Dendritic cell treated with granulocyte-macrophage colony-stimulating factor and Interleukin-4, amounts not matched to agents 40 ng/mL and 50 ng/mL, for 4 days (primary cell): ENCODE measurements around the gene ANKRA2.

Experiments
- H3K27ac Mint-ChIP-seq: one replicate; pipeline ENCODE4 v1.8.0; 2022; ENCODE audit warnings: mild to moderate bottlenecking, mixed read lengths
- H3K27me3 Mint-ChIP-seq: one replicate; pipeline ENCODE4 v1.8.0; 2022; ENCODE audit warnings: mild to moderate bottlenecking, mixed read lengths
- H3K36me3 Mint-ChIP-seq: one replicate; pipeline ENCODE4 v1.8.0; 2022; ENCODE audit warnings: low read depth, mixed read lengths
- H3K4me1 Mint-ChIP-seq: one replicate; pipeline ENCODE4 v1.8.0; 2022; ENCODE audit warnings: low read depth, mixed read lengths
- H3K4me3 Mint-ChIP-seq: one replicate; pipeline ENCODE4 v1.8.0; 2022; ENCODE audit warnings: mild to moderate bottlenecking, moderate library complexity, mixed read lengths
- H3K9me3 Mint-ChIP-seq: one replicate; pipeline ENCODE4 v1.8.0; 2022; ENCODE audit warnings: mixed read lengths
- intact Hi-C: fragments of 100-400 bp; cut with micrococcal nuclease; formaldehyde crosslinking; loops from one replicate; pipeline ENCODE4 v1.15.0; 2022

ANKRA2 gene

DNA sequence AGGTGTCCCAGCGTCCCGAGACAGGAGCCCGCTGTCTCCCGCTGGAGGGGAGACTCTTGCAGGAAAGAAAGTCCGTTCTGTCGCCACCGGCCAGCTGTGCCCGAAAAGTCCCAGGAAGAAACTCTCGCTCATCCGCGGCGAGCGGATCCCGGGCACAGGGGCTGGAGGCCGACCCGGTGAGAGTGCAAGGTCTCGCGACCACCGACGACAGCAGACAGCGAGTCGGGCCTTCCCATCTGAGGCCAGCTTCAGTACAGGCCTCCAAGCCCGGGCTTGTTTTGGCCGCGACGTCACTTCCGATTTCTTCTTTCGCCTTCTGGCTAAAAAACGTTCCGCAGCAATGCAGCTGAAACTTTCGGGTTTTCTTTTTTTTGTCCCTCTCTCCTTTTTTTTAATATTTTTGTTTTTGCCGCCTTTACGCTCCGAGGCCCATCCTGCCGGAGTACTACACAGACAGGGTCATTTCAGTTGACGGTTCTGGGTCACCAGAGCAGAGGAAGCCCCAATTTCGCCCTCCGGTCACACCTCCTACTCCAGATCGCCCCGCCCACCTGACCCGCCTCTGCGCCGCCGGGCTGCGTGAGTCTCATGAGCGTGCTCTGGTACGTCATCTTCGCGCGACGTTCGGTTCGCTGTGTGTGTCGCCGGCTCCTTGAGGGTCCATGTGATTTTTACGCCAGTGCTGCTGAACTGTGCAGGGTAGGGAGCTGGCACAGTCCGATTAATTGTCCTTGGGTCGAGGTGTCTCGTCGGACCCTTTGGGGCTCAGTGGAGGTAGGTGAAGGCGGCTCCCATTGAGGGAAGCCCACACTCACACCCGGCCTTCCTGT, at the start of gene ANKRA2, which contains the start of gene UTP15:
TSS of gene ANKRA2 (minus strand) at position 501 of the 830 bp plus-strand sequence. CDS start 2,758 bp downstream, outside the sequence.
TSS of gene UTP15 (plus strand) at position 605 of the 830 bp plus-strand sequence. CDS start 1,602 bp downstream, outside the sequence.
- intact Hi-C loops, result loop anchor here (1.0 to 5.0 kb wide), 2 partner anchors 67 to 1202 kb away; partner anchors contain the start of genes BTF3, GFM2 and NSA2
- Mint-ChIP-seq H3K4me1 (peaks cover 16% of the 10 kb centered on the region), H3K36me3 (peaks cover 49% of the 10 kb centered on the region)

GRCh38 chr5:73615085-73615484, 49.6 kb upstream of the ANKRA2 start:
- Mint-ChIP-seq H3K4me1 (no peaks in the 10 kb centered on the region), H3K9me3 (peaks cover 9% of the 10 kb centered on the region), H3K27me3 (peaks cover 2% of the 10 kb centered on the region), H3K4me3 (no peak overlapping the region), H3K36me3 (no peaks in the 10 kb centered on the region), H3K27ac (no peak overlapping the region)
- intact Hi-C loops, result no loop called here

More for the DNA sequence above, at the start of gene ANKRA2, which contains the start of gene UTP15:
- H3K4me3 Mint-ChIP-seq, result peak within 1 kb of the TSS; percentile 95
- H3K27ac Mint-ChIP-seq, result peak within 1 kb of the TSS; percentile 96
- no peaks in the 10 kb centered on the region for H3K9me3 Mint-ChIP-seq
- H3K27me3 Mint-ChIP-seq, result no peaks in the 10 kb centered on the region

DNA sequence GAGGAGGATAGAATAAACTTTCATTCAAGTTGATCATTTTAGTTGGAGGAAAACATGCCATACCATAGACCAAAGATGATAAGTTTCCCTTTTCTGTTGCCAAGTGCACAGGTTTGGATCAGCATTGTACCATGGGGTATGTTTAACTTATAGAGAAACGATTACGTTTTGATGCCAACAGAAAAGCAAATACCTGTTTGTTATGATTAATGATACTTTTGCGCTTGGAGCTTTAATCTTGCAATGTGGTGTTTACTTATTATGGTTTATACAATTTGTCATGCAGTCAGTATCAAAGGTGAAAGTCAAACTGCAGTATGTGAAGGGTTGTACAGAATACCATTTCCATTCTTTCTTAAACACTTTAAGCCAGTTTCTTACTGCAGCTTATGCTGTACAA, 47.4 kb upstream of the ANKRA2 start:
- Mint-ChIP-seq H3K36me3 (no peaks in the 10 kb centered on the region), H3K27ac (no peak overlapping the region), H3K4me1 (no peaks in the 10 kb centered on the region), H3K9me3 (peaks cover 9% of the 10 kb centered on the region), H3K4me3 (no peak overlapping the region), H3K27me3 (peaks cover 2% of the 10 kb centered on the region)
- intact Hi-C loops, result no loop called here

- H3K27me3 Mint-ChIP-seq, result peaks cover 2% of the 10 kb centered on the region
- no peak overlapping the region for H3K4me3 Mint-ChIP-seq
- H3K27ac Mint-ChIP-seq, result no peak overlapping the region
- no peaks in the 10 kb centered on the region for H3K36me3 Mint-ChIP-seq
- no peaks in the 10 kb centered on the region for H3K4me1 Mint-ChIP-seq
- intact Hi-C loops, result no loop called here
- H3K9me3 Mint-ChIP-seq, result peaks cover 9% of the 10 kb centered on the region
Measured at GRCh38 chr5:73607228-73607627, 41.8 kb upstream of the ANKRA2 start.

DNA sequence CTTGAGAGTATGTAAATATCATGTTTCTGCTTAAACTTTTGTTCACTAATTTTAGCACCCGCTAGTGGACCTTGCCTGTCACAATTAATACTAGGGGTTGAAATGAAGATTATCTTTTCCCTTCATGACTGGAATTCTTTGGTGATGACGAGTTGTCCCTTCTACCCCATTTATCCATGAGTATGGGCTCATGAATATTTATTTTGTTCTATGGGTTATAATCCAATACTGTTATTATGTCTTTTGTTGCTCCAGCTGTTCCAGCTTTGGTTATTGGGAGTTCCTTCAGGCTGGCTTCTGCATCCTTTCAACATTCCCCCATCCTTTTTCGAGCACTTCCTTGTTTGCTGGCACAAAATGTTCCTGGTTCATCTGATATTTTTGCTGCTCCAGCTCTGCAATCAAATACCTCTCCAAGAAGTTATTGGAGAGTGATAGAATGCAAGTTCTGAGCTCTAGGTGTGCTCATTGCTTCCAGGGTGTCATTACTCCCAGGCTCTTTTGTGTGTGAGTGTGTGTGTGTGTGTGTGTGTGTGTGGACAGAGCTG, 40.8 kb upstream of the ANKRA2 start:
- Mint-ChIP-seq H3K4me3 (no peak overlapping the region), H3K27ac (no peak overlapping the region), H3K9me3 (peaks cover 18% of the 10 kb centered on the region), H3K4me1 (no peaks in the 10 kb centered on the region), H3K27me3 (no peaks in the 10 kb centered on the region), H3K36me3 (no peaks in the 10 kb centered on the region)
- intact Hi-C loops, result no loop called here

DNA sequence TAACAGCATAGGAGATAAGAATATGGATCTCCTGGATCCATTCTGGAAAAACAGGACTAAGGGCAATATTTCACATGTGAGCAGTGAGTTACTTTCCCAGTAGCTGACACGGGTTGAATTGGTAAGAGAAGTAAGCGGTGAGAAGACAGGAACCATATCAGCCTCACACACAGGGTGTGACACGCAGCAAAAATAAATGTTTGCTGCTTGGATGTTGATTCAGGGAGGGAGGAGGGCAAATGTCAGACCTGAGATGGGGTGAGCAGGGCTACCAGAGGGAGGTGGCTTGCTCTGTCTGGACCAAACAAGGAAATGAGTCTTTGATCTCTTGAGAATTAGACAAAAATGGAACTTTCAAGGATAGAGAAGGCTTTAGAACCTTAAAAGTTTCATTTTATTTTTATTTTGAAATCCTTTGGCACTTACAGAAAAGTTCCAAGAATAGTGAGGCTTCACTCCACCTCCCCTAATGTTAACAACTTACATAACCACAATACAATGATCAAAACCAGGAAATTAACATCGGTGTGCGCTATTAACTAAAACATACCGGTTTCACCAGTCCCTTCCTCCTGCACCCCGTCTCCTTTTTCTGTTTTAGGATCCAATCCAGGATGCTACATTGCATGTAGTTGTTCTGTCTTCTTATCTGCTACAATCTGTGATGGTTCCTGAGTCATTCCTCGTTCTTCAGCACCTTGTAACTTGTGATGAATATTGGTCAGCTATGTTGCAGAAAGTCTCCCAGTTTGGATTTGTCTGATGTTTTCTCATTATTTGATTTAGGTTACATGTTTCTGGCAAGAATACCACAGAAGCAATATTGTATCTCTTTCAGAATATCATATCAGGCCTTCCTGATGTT, 40.0 kb upstream of the ANKRA2 start:
- intact Hi-C loops, result no loop called here

DNA sequence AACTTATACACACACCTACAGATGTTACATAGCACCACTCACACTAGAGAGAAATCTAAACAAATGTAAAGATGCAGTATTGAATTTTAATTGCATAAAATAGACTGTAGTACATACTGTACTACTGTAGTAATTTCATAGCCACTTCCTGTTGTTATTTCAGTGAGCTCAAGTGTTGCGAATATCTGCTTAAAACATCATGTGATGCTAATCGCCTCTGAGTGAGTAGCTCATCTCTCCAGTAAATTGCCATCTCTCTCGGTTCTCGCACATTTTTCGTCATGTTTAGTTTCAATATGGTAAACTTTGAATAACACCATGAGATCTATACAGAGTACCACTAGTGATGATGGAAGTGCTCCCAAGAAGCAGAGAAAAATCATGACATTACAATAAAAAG, 38.6 kb upstream of the ANKRA2 start:
- no peaks in the 10 kb centered on the region for H3K36me3 Mint-ChIP-seq
- no peak overlapping the region for H3K27ac Mint-ChIP-seq
- H3K4me1 Mint-ChIP-seq, result no peaks in the 10 kb centered on the region
- no peak overlapping the region for H3K4me3 Mint-ChIP-seq
- peaks cover 14% of the 10 kb centered on the region for H3K9me3 Mint-ChIP-seq
- intact Hi-C loops, result no loop called here
- no peaks in the 10 kb centered on the region for H3K27me3 Mint-ChIP-seq

More for the DNA sequence above, 40.0 kb upstream of the ANKRA2 start:
- Mint-ChIP-seq H3K9me3 (peaks cover 14% of the 10 kb centered on the region), H3K27me3 (no peaks in the 10 kb centered on the region), H3K27ac (no peak overlapping the region), H3K4me1 (no peaks in the 10 kb centered on the region), H3K4me3 (no peak overlapping the region), H3K36me3 (no peaks in the 10 kb centered on the region)

DNA sequence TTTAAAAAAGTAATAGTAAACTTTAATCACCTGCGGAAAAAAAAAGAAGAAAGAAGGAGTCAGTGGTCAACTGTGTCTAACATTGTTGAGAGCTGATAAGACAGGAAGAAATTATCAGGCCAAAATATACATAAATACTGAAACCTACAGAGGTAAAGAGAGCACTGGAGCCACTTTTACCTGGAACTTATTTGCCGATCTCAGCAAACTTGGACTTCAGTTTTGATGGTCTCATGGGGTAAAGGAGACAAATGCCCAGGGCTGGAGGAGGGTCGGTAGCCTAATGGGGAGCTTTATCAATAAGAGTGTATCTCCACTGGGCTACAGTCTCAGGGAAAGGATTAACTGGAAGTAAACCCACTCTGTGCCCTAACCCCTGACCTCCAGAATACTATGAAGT, 33.9 kb upstream of the ANKRA2 start:
- H3K27me3 Mint-ChIP-seq, result peaks cover 1% of the 10 kb centered on the region

GRCh38 chr5:73596705-73597328, 31.4 kb upstream of the ANKRA2 start:
- Mint-ChIP-seq H3K36me3 (no peaks in the 10 kb centered on the region), H3K27ac (no peak overlapping the region), H3K9me3 (peaks cover 10% of the 10 kb centered on the region), H3K27me3 (peaks cover 1% of the 10 kb centered on the region), H3K4me3 (no peak overlapping the region), H3K4me1 (no peaks in the 10 kb centered on the region)
- intact Hi-C loops, result no loop called here

More for the DNA sequence above, 33.9 kb upstream of the ANKRA2 start:
- no peaks in the 10 kb centered on the region for H3K4me1 Mint-ChIP-seq
- H3K9me3 Mint-ChIP-seq, result peaks cover 14% of the 10 kb centered on the region
- H3K4me3 Mint-ChIP-seq, result no peak overlapping the region
- intact Hi-C loops, result no loop called here
- no peak overlapping the region for H3K27ac Mint-ChIP-seq
- no peaks in the 10 kb centered on the region for H3K36me3 Mint-ChIP-seq

GRCh38 chr5:73592551-73592950, 27.1 kb upstream of the ANKRA2 start:
- Mint-ChIP-seq H3K27me3 (no peaks in the 10 kb centered on the region), H3K36me3 (no peaks in the 10 kb centered on the region), H3K9me3 (no peaks in the 10 kb centered on the region), H3K27ac (no peak overlapping the region), H3K4me3 (no peak overlapping the region), H3K4me1 (no peaks in the 10 kb centered on the region)
- intact Hi-C loops, result loop anchor here (5.0 kb wide), 1 partner anchor 1055 kb away; no protein-coding TSS in a partner anchor

GRCh38 chr5:73591698-73592501, 26.5 kb upstream of the ANKRA2 start:
- H3K4me1 Mint-ChIP-seq, result no peaks in the 10 kb centered on the region
- no peaks in the 10 kb centered on the region for H3K27me3 Mint-ChIP-seq
- H3K9me3 Mint-ChIP-seq, result no peaks in the 10 kb centered on the region
- no peak overlapping the region for H3K27ac Mint-ChIP-seq
- no peak overlapping the region for H3K4me3 Mint-ChIP-seq
- intact Hi-C loops, result loop anchor here (1.0 to 5.0 kb wide), 2 partner anchors 200 to 1055 kb away; no protein-coding TSS in a partner anchor
- H3K36me3 Mint-ChIP-seq, result no peaks in the 10 kb centered on the region

- H3K4me3 Mint-ChIP-seq, result no peak overlapping the region
- H3K27ac Mint-ChIP-seq, result no peak overlapping the region
- H3K27me3 Mint-ChIP-seq, result no peaks in the 10 kb centered on the region
- intact Hi-C loops, result loop anchor here (1.0 to 5.0 kb wide), 2 partner anchors 201 to 1056 kb away; no protein-coding TSS in a partner anchor
- no peaks in the 10 kb centered on the region for H3K9me3 Mint-ChIP-seq
- H3K4me1 Mint-ChIP-seq, result no peaks in the 10 kb centered on the region
- no peaks in the 10 kb centered on the region for H3K36me3 Mint-ChIP-seq
Measured at GRCh38 chr5:73591102-73591695, 25.8 kb upstream of the ANKRA2 start.
